Subcutaneous abdominal adipose tissue (tissue), 5 donors: ENCODE results near the gene FAM209A.
"Not testable (repeated sequence)": the region's sequence is repeated elsewhere in the genome, so short reads cannot be mapped to it uniquely, and the experiment has no call there.

Source experiments
- H3K27ac ChIP-seq: one replicate; pipeline ENCODE4 v1.7.0; 2013; ENCODE audit warnings: low read depth, mild to moderate bottlenecking, inconsistent platforms, low read length, moderate library complexity
- H3K27me3 ChIP-seq, 5 donors: one replicate each; pipeline ENCODE4 v1.7.0; 2013; ENCODE audit warnings: low read length in 5 of 5, inconsistent platforms in 1 of 5; ENCODE audit not compliant: control insufficient read depth in 5 of 5, insufficient read depth in 4 of 5
- H3K36me3 ChIP-seq, 5 donors: one replicate each; pipeline ENCODE4 v1.7.0; 2013; ENCODE audit warnings: low read length in 5 of 5; ENCODE audit not compliant: control insufficient read depth in 5 of 5, insufficient read depth in 5 of 5
- H3K4me1 ChIP-seq, 5 donors: one replicate each; pipeline ENCODE4 v1.7.0; 2013; ENCODE audit warnings: low read length in 5 of 5, mild to moderate bottlenecking in 3 of 5, moderate library complexity in 1 of 5; ENCODE audit not compliant: control insufficient read depth in 5 of 5, insufficient read depth in 5 of 5
- H3K4me3 ChIP-seq, 5 donors: one replicate each; pipeline ENCODE4 v1.7.0; 2013; ENCODE audit warnings: low read length in 5 of 5, low read depth in 1 of 5
- H3K9ac ChIP-seq, 5 donors: one replicate each; pipeline ENCODE4 v1.7.0; 2013; ENCODE audit warnings: low read length in 5 of 5, mild to moderate bottlenecking in 4 of 5, moderate library complexity in 3 of 5
- H3K9me3 ChIP-seq, 5 donors: one replicate each; pipeline ENCODE4 v1.7.0; 2013; ENCODE audit warnings: low read length in 5 of 5; ENCODE audit not compliant: control insufficient read depth in 5 of 5
- donor health status: healthy.
- donor health status: healthy.
- donor health status: healthy.
- donor health status: healthy.
- donor health status: healthy.

Gene FAM209A

DNA sequence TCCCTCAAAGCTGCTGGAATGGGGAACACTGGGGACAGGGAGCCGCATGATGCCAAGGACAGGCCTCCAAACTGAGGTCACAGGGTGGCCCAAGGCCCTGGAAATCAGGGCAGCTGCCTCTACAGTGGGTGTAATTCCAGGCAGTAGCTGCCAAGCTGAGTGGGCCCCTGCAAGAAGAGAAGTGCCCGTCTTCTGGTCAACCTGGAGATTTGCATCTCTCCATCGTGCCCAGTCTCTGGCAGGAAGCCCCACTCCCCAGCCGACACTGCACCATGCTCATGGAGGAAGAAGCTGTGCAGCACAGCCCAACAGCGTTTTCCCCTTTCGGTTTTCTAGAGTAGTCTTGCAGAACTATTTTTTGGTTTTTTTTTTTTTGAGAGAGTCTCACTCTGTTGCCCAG, 2.2 kb upstream of the FAM209A start:
- H3K27me3 ChIP-seq: no peaks in the 10 kb centered on the region
- no peak overlapping the region for H3K9ac ChIP-seq
- no peak overlapping the region for H3K27ac ChIP-seq
- no peak overlapping the region for H3K4me3 ChIP-seq
- peaks cover 3 to 35% (median 32%) of the 10 kb centered on the region in 5 donors for H3K36me3 ChIP-seq
- peaks cover 0 to under 1% (median 0%) of the 10 kb centered on the region in 5 donors for H3K4me1 ChIP-seq
- peaks cover 0 to 21% (median 16%) of the 10 kb centered on the region in 5 donors for H3K9me3 ChIP-seq

DNA sequence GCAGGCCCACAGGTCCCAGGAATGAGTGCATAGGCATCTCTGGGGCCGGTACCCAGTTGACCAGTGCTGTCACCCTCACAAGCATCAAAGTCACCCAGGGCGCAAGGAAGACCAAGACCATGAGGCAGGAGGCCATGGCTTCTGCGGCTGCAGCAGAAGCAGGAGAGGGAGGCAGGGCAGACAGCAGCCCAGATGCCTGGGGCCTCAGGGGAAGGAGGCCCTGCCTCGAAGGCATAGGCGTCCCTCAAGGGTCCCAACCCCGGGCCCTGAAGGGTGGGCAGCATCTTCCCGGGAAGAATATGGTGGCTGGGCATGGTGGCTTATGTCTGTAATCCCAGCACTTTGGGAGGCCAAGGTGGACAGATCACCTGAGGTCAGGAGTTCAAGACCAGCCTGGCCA, 3.0 kb downstream of the FAM209A start:
- H3K27me3 ChIP-seq: no peaks in the 10 kb centered on the region
- no peaks in the 10 kb centered on the region for H3K4me1 ChIP-seq
- no peaks in the 10 kb centered on the region for H3K9me3 ChIP-seq
- H3K36me3 ChIP-seq: no peaks in the 10 kb centered on the region
- H3K9ac ChIP-seq: no peak overlapping the region
- no peak overlapping the region for H3K4me3 ChIP-seq
- H3K27ac ChIP-seq: no peak overlapping the region

DNA sequence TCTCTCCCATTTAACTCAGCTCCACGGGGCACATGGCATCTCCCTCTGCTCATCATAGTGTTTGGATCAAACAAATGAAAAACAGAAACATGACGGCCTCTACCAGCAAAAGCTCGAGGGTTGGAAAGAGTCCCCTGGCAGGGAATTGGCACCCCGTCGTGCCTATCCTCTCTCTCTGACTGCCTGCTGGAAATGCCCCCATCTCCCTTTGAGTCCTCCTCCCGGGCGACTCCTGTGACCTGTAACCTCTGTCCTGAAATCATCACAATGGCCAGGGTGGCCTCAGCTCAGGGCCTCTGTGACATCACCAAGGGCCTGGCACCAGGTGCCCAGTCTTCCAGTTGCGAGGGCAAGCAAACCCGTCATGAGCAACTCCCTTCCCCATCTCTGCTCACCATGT, 8.4 kb downstream of the FAM209A start, which contains the start of gene FAM209B:
TSS of gene FAM209B (plus strand) at position 301 of the 400 bp plus-strand sequence. CDS start at position 397, 96 bp downstream.
- H3K4me1 ChIP-seq, H3K27ac ChIP-seq, H3K4me3 ChIP-seq, H3K36me3 ChIP-seq, H3K27me3 ChIP-seq, H3K9ac ChIP-seq, H3K9me3 ChIP-seq: not testable (repeated sequence)

DNA sequence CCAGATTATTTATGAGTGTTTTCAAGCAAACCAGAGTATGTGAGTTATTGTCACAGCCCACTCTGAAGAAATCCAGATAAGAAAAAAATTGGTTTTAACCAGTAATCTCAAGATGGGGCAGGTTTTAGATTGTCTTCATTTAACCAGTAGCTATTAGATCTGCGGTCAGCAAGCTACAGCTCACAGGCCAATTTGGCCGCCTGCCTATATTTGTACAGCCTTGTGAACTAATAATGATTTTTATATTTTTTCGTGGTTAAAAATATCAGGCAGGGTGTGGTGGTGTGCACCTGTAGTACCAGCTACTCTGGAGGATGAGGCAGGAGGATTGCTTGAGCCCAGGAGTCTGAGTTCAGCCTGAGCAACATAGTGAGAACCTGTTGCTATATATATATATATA, 13.5 kb downstream of the FAM209A start:
- H3K9me3 ChIP-seq: no peaks in the 10 kb centered on the region
- no peak overlapping the region for H3K9ac ChIP-seq
- H3K4me3 ChIP-seq: no peak overlapping the region
- no peak overlapping the region for H3K27ac ChIP-seq
- H3K4me1 ChIP-seq: no peaks in the 10 kb centered on the region
- H3K36me3 ChIP-seq: no peaks in the 10 kb centered on the region
- H3K27me3 ChIP-seq: no peaks in the 10 kb centered on the region

DNA sequence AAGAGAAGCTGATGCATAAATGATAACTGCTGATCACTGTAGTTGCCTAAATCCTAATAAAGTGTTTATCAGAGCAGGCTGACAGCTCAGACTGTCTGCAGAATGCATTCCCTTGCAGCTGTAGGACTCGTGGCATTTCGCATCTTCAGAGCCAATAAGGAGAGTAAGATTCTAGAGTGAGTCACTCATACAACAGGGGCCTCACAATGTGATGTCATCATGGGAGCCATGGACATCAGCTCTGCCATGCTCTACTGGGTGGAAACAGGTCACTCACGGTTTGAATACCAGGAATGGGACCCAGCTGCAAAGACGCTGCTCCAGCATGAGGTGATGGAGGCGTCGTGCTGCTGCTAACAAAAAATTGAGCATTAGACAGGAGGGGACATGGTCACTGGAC, 15.9 kb downstream of the FAM209A start:
- Histone ChIP-seq H3K9ac (no peak overlapping the region), H3K4me1 (no peaks in the 10 kb centered on the region), H3K36me3 (no peaks in the 10 kb centered on the region), H3K27me3 (no peaks in the 10 kb centered on the region), H3K27ac (no peak overlapping the region), H3K9me3 (no peaks in the 10 kb centered on the region), H3K4me3 (no peak overlapping the region)

DNA sequence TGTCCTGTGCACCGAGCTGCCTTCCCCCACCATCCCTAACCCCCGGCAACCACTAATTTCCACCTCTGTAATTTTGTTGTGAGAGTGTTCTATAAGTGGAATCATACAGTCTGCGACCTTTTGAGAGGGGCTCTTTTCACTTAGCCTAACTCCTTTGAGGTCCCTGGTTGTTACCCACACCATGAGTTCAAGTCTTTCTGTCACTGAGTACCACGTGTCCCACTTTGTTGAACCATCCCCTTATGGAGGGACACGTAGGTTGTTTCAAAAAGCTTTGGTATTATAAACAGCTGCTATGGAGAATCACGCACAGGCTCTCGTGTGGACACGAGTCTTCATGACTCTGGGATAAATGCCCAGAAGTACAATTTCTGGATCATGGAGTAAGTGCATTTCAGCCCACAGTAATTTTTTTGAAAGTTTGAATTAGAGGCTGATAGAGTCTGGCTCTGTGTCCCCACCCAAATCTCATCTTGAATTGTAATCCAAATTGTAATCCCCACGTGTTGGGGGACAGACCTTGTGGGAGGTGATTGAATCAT, 18.0 kb downstream of the FAM209A start:
- H3K27me3 ChIP-seq: no peaks in the 10 kb centered on the region
- no peak overlapping the region for H3K27ac ChIP-seq
- H3K4me3 ChIP-seq: no peak overlapping the region
- no peaks in the 10 kb centered on the region for H3K4me1 ChIP-seq
- H3K9me3 ChIP-seq: no peaks in the 10 kb centered on the region
- H3K36me3 ChIP-seq: no peaks in the 10 kb centered on the region
- H3K9ac ChIP-seq: no peak overlapping the region

DNA sequence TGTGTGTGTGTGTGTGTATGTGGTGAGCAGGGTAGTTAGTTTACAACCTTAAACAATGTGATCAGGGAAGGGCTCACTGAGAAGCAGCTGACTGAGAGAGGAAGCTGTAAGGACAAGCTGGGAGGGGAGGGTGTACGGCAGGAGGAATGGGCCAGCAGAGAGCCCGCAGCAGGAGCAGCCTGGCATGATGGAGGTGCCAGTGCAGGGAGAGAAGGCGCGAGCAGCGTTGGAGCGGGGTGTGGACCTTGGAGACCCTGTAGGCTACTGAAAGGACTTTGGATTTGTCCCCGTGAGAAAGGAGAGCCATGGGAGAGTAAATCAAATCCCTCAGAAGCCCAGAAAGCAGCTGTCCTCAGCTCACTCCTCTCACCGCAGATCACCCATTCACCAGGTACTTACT, 27.0 kb downstream of the FAM209A start:
- peaks cover 0 to 19% (median 8%) of the 10 kb centered on the region in 5 donors for H3K4me1 ChIP-seq
- no peak overlapping the region for H3K27ac ChIP-seq
- no peaks in the 10 kb centered on the region for H3K36me3 ChIP-seq
- no peaks in the 10 kb centered on the region for H3K9me3 ChIP-seq
- no peak overlapping the region for H3K4me3 ChIP-seq
- H3K9ac ChIP-seq: no peak overlapping the region
- H3K27me3 ChIP-seq: peaks cover 0 to 2% (median 0%) of the 10 kb centered on the region in 5 donors

DNA sequence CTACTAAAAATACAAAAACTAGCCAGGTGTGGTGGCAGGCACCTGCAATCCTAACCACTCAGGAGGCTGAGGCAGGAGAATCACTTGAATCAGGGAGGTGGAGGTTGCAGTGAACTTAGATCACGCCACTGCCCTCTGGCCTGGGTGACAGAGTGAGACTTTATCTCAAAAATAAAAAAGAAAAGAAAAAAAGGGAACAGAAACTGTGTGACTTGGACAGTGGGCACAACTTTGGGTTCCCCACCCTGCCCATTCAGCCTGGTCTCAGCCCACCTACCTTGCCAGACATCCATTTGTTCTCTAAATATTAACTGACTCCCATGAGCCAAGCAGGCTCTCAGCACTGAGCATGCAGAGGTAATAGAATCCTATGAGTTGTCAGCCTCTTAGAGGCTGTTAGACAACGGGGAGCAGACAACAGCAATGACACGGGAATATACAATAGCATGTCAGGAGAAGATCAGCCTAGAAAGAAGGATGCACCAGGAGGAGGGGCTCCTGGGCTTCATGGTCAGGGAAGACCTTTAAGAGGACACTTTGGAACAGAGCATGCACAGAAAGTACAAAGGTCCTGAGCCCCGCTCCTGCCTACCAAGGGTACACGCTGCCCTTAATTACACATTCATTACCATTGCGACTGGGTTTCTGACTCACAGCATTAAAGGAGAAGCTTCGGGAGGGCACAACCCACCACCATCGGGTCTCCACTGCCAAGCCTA, 28.5 kb downstream of the FAM209A start:
- H3K36me3 ChIP-seq: no peaks in the 10 kb centered on the region
- no peak overlapping the region for H3K9ac ChIP-seq
- H3K4me1 ChIP-seq: peaks cover 0 to 19% (median 8%) of the 10 kb centered on the region in 5 donors
- H3K27ac ChIP-seq: no peak overlapping the region
- H3K27me3 ChIP-seq: peaks cover 0 to 2% (median 0%) of the 10 kb centered on the region in 5 donors
- no peaks in the 10 kb centered on the region for H3K9me3 ChIP-seq
- no peak overlapping the region for H3K4me3 ChIP-seq

DNA sequence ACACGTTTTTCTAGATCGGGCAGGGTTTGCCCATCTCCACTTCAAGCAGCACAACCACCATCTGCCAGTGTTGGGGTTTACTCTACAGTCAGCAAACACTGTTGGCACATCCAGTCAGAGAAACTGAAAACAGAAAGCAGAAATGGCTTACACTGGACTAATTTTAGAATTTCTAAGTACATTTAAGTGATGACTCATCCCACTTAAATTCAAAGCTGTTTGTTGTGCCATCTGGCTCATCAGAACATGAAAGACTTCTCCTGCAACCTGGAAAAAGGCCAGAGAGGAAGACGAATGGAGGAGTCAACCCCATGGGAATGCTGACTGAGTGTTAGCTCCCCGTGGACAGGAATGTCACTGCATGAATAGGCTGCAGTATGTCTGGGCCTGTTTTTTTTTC, 30.3 kb downstream of the FAM209A start:
- H3K27ac ChIP-seq: no peak overlapping the region

DNA sequence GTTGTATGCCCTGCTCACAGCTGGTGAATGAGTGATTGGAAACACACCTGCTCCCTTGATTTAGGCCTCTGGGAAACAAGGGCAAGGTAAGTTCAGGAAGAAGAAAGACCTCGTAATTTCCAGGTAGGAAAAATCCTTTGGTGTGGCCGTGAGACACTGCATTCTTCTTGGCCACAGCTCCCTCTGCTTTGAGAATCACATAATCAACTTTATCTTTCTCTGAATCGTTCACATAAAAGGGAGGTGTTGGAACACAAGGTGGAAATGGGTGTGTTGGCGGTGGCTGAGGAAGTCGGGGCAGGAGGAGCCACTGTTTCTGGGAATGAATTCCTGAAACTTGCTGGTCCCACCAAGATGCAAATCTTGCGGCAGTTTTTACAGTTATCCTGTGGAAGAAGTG, 34.4 kb downstream of the FAM209A start:
- Histone ChIP-seq H3K36me3 (no peaks in the 10 kb centered on the region), H3K9me3 (no peaks in the 10 kb centered on the region), H3K27me3 (no peaks in the 10 kb centered on the region), H3K4me3 (no peak overlapping the region), H3K4me1 (peaks cover 0 to 10% (median 8%) of the 10 kb centered on the region in 5 donors), H3K9ac (no peak overlapping the region), H3K27ac (no peak overlapping the region)

More for the DNA sequence above, 30.3 kb downstream of the FAM209A start:
- Histone ChIP-seq H3K9ac (no peak overlapping the region), H3K36me3 (no peaks in the 10 kb centered on the region), H3K9me3 (no peaks in the 10 kb centered on the region), H3K4me3 (no peak overlapping the region), H3K27me3 (peaks cover 0 to 2% (median 0%) of the 10 kb centered on the region in 5 donors), H3K4me1 (peaks cover 0 to 19% (median 8%) of the 10 kb centered on the region in 5 donors)
